HG03469 (cell line): ENCODE results near the gene ZMYND8.
"Not testable (repeated sequence)": the region's sequence is repeated elsewhere in the genome, so short reads cannot be mapped to it uniquely, and the experiment has no call there.

ENCODE experiments used
- ATAC-seq: cut with Tn5 transposase; IDR thresholded peaks from one replicate; pipeline ENCODE4 v1.9.1; 2021; ENCODE audit warnings: mild to moderate bottlenecking, moderate library complexity, moderate number of reproducible peaks; ENCODE audit not compliant: unreplicated experiment

ZMYND8 gene

GRCh38 chr20:47252879-47253307 lies 103.6 kb downstream of the ZMYND8 start:
- ATAC-seq, result no peak

DNA sequence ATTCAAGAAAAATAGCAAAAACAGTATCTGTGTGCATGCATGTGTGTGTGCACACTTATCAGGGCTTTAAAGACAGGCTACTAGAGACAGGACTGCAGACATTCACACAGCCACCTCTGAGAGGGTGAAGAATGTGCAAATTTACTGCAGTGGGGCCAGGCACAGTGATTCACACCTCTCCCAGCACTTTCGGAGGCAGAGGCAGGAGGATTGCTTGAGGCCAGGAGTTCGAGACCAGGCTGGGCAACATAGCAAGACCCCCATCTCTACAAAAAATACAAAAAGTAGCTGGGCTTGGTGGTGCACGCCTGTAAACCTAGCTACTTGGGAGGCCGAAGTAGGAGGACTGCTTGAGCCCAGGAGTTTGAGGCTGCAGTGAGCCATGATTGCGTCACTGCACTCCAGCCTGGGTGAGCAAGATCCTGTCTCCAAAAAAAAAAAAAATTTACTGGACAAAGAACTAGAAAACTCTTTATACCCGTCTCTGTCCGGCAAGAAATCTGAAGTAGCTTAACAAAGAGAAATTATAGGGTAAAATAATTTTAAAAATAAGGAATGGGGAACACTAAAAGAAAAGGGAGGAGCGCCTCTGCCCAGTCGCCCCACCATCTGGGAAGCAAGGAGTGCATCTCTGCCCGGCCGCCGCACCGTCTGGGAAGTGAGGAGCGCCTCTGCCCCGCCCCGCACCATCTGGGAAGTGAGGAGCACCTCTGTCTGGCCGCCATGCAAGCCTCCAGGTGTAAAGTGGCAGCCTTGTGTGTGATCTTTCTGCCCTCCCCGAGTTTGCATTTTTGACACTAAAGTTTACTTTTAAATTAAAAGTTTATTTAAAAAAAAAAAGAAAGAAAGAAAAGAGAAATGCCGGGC lies 105.1 kb downstream of the ZMYND8 start:
- ATAC-seq, result no peak

GRCh38 chr20:47250360-47250759 lies 106.1 kb downstream of the ZMYND8 start:
- no peak for ATAC-seq

GRCh38 chr20:47249913-47250312 lies 106.6 kb downstream of the ZMYND8 start:
- ATAC-seq, result no peak

DNA sequence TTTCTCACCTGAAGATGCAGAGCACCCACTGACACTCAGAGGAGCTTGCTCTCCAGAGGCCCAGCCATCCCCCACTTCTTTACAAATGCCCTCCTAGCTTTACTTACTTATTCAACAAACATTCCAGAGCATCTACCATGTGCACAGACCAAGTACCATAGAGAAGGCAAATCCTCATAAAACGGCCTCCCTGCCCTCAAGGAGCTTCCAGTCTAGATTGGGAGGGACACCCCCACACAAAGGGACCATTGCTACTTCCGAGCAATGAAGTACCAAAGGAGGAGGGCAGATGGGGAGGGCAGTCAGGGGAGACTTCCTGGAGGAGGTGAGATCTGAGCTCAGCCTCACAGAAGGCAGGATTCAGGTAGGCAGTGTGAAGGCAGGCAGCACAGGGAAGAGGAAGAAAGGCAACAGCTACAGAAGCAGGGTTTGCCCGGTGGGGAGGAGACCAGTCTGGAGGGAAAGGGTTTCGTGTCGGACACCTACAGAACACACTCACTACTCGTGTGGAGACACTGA lies 108.0 kb downstream of the ZMYND8 start:
- ATAC-seq, result no peak

DNA sequence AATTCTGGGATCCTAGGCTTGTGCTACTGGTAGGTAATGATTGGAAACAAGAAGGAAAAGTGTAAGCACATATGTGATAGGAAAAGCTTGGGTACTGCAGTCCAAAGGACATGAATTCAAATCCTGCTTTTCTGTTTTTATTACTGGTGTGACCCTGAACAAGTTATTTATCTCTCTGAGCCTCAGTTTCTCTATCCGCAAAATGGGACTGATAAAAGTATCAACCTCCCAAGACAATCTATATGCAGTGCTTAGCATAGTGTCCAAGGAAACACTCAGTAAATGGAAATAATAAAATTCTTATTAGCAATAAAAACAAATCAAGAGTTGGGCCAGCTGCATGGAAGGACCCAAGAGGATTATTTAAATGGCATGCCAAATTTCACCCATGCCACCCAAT lies 108.5 kb downstream of the ZMYND8 start:
- ATAC-seq, result no peak

GRCh38 chr20:47246061-47246777 lies 110.3 kb downstream of the ZMYND8 start:
- ATAC-seq, result no peak

DNA sequence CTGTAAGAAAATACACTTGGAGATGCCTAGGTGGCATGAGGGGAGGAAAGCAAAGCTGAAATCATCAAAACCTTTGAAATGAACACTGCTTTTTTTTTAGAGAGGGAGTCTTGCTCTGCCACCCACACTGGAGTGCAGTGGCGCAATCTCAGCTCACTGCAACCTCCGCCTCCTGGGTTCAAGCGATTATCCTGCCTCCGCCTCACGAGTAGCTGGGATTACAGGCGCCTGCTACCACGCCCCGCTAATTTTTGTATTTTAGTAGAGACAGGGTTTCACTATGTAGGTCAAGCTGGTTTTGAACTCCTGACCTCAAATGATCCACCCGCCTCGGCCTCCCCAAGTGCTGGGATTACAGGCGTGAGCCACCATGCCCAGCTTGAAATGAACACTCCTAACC lies 111.3 kb downstream of the ZMYND8 start:
- ATAC-seq, result not testable (repeated sequence)

DNA sequence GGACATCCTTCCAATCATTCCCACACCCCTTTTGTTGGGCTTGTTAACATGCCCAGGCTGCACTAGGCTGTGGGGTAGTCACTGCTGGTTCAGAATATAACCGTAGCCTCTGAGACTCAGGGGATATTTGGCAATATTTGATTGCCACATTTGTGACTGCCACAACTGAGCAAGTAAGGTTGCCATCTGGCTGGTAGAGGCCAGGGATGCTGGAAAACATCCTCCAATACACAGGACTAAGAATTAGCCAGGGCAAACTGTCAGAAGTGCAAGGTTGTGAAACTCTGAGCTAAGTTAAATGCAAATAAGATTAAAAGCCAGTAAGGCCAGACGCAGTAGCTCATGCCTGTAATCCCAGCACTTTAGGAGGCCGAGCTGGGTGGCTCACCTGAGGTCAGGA lies 112.0 kb downstream of the ZMYND8 start:
- no peak for ATAC-seq

DNA sequence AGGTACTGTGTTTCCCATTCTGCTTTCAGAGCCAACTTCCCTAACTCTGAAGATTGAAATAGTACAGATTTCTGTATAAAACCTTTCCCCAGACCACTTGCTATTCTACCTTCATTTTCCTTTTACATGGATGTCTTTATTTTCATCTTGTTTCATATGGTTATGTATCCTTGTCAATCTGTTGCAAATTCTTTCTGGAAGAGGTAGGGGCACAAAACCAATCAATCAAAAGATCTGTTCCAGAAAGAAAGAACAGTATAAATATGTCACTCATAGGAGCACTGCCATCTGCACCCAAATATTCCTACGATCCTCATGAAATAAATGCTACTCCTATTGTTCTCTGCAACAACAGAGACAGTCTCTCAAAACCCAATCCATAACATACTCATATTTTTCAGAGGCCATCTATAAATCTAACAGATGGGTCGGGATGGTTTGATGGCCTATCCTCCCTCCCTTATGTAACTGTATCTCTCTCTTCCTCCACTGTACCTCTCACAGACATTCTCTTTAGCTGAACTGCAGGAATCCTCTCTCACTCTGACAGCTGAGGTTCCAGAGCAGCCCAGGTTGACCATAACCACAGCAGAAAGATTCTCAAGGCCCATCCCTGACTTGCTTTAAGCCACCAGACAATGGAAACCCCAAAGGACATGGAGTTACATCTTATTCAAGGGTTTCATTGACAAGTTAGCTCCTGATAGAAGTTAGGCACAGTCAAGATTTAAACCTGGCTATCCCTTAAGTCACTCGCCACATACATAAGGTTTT lies 112.8 kb downstream of the ZMYND8 start:
- no peak for ATAC-seq

DNA sequence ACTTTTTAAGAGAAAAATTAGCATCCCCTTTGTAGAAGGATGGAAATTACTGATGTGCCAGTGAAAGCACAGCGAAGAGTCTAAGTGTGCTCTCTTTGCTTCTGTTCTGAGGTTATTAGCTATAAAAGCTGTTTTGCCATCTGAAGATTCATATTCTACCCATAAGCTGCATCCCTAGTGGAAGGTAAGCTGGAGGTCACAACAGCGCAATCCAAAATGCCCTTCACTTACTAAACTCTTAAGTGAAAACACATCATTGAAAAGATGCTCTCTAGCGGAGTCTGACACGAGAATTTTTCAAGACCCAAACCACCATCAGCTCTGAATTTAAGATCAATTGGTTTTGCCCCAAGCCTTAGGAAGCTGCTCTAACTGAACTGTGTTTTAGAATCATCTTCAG lies 113.5 kb downstream of the ZMYND8 start:
- no peak for ATAC-seq

DNA sequence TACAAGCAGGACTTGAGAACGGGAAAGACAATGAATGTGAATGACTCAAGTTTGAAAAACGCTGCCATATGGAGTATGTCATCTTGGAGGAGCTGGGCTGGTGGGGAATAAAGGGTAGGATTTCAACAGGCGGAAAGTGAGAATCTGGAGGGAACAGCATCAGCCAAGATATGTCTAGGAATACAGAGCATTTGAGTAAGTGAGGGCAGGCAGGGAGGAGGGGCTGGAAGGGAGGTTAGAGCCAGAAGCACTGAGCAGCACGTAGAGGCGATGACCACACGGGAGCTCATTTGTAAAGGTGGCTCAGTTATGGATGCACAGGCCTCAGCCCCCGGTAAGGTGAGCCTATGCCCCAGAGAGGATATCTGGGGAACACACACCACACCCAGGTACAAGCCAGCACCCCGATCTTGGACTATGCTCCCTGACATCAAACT lies 115.1 kb downstream of the ZMYND8 start:
- no peak for ATAC-seq

DNA sequence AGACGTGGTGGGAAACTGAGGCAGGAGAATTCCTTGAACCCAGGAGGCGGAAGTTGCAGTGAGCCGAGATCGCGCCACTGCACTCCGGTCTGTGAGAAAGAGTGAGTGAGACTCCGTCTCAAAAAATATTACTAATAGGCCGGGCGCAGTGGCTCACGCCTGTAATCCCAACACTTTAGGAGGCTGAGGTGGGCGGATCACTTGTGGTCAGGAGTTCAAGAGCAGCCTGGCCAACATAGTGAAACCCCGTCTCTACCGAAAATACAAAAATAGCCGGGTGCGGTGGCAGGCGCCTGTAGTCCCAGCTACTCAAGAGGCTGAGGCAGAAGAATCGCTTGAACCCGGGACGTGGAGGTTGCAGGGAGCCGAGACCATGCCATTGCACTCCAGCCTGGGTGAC lies 116.4 kb downstream of the ZMYND8 start:
- ATAC-seq, result not testable (repeated sequence)

DNA sequence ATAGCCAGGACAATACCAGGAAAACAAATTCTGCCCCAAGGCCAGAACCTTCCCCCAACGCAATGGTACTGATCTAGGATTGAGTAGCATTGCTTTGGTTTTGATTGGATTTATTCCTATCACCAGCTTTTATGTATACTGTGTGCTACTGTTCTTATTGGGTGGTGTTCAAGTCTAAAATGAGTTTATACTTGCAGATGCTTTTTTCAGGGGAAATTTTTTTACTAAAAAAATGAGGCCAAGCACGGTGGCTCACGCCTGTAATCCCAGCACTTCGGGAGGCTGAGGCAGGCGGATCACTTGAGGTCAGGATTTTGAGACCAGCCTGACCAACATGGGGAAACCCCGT lies 116.8 kb downstream of the ZMYND8 start:
- no peak for ATAC-seq

GRCh38 chr20:47238780-47239718 lies 117.5 kb downstream of the ZMYND8 start:
- no peak for ATAC-seq

- ATAC-seq, result no peak
Observed at GRCh38 chr20:47237715-47238114, 118.8 kb downstream of the ZMYND8 start.

- ATAC-seq, result no peak
Observed at GRCh38 chr20:47236639-47236900, 119.9 kb downstream of the ZMYND8 start.

DNA sequence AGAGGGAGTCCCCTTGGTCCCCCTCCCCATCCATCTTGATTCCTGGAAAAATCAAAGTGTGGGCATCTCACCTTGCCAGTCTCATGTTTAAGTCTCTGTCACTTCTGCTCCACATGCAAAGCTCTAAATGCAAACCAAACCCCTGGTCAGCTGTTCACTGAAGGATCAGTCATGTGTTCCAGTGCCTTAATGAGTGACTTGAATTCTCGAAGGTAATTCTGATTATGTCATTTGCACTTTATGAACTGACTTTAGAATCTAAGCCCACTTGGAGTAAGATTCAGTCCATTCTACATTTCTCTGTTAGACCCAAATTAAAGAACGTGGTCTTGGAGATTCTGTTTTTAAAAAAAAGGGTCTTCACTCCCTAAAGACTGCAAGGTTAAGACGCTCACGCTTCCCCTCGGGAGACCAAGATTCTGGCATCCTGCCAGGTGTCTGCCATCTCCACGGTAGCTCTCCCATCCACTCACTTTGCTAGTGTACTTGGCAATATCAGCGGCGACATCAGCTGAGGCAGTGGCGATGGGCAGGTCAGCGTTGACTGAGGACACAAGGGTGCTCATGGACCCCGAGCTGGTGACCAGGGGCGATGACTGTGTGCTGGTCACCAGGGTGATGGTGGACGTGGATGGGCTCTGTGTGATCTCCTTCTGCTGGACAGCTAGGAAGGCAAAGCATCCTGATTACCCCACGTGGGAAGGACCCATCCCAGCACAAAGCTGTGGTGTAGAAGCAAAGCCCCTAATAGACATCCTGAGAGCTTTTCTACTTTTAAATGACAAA lies 120.5 kb downstream of the ZMYND8 start:
- no peak for ATAC-seq

- ATAC-seq, result no peak
Observed at GRCh38 chr20:47235111-47235510, 121.4 kb downstream of the ZMYND8 start.
